ACHN (cell line): ENCODE results near the gene GNAQ.

ENCODE experiments used
- DNase-seq: peaks from one replicate; pipeline ENCODE4 v3.0.0-alpha.2; 2015
- in situ Hi-C: cut with HindIII; loops from 2 replicates; pipeline ENCODE4 v1.10.0; 2017; ENCODE audit warnings: low sequenced_read_pairs, low pct_ligation_motif_present, low pct_unique_long_range_greater_than_20kb

The GNAQ gene

GRCh38 chr9:77844415-77844814 is 187.2 kb downstream of the GNAQ start:
- no peak for DNase-seq

GRCh38 chr9:77843871-77844155 is 187.8 kb downstream of the GNAQ start:
- DNase-seq = no peak
- in situ Hi-C loops = no loop called here

More at GRCh38 chr9:77844415-77844814, 187.2 kb downstream of the GNAQ start:
- in situ Hi-C loops = no loop called here

GRCh38 chr9:77843076-77843870 is 188.3 kb downstream of the GNAQ start:
- in situ Hi-C loops = no loop called here
- DNase-seq = no peak

- peak; percentile 25 for DNase-seq
Measured at GRCh38 chr9:77841739-77842386, 189.7 kb downstream of the GNAQ start.

GRCh38 chr9:77839459-77840140 is 192.0 kb downstream of the GNAQ start:
- in situ Hi-C loops = no loop called here
- peak; percentile 69 for DNase-seq

More at GRCh38 chr9:77841739-77842386, 189.7 kb downstream of the GNAQ start:
- in situ Hi-C loops = no loop called here

- DNase-seq = peak; percentile 20
- in situ Hi-C loops = no loop called here
Measured at GRCh38 chr9:77838986-77839385, 192.6 kb downstream of the GNAQ start.

- no peak for DNase-seq
- in situ Hi-C loops = no loop called here
Measured at GRCh38 chr9:77834898-77835488, 196.6 kb downstream of the GNAQ start.

GRCh38 chr9:77833561-77834429 is 197.8 kb downstream of the GNAQ start:
- in situ Hi-C loops = no loop called here
- no peak for DNase-seq

GRCh38 chr9:77832639-77833038 is 199.0 kb downstream of the GNAQ start:
- DNase-seq = no peak
- in situ Hi-C loops = no loop called here

GRCh38 chr9:77831781-77832180 is 199.8 kb downstream of the GNAQ start:
- in situ Hi-C loops = no loop called here
- DNase-seq = no peak

- no peak for DNase-seq
Measured at GRCh38 chr9:77830618-77831285, 200.9 kb downstream of the GNAQ start.

GRCh38 chr9:77829420-77829819 is 202.2 kb downstream of the GNAQ start:
- in situ Hi-C loops = no loop called here
- no peak for DNase-seq

More at GRCh38 chr9:77830618-77831285, 200.9 kb downstream of the GNAQ start:
- in situ Hi-C loops = no loop called here

GRCh38 chr9:77827104-77827784 is 204.4 kb downstream of the GNAQ start:
- DNase-seq = no peak
- in situ Hi-C loops = no loop called here

GRCh38 chr9:77826621-77827020 is 205.0 kb downstream of the GNAQ start:
- no peak for DNase-seq
- in situ Hi-C loops = no loop called here

- no peak for DNase-seq
- in situ Hi-C loops = no loop called here
Measured at GRCh38 chr9:77826116-77826515, 205.5 kb downstream of the GNAQ start.

GRCh38 chr9:77825361-77825760 is 206.2 kb downstream of the GNAQ start:
- DNase-seq = no peak
- in situ Hi-C loops = no loop called here

- peak; percentile 66 for DNase-seq
- in situ Hi-C loops = no loop called here
Measured at GRCh38 chr9:77820293-77820954, 211.2 kb downstream of the GNAQ start.
